ENCODE measurements around the gene IPP.
"Not testable (repeated sequence)": the region's sequence is repeated elsewhere in the genome, so short reads cannot be mapped to it uniquely, and the experiment has no call there.

IPP gene

GRCh38 chr1:45750298-45751038, at the start of gene IPP:
IPP (minus strand) TSS chr1:45750653; CDS start chr1:45746411, 4,242 bp downstream.
- peak; percentile 99 for DNase-seq

GRCh38 chr1:45796946-45797345, 46.5 kb upstream of the IPP start:
- DNase-seq, result no peak

GRCh38 chr1:45796381-45796780, 45.9 kb upstream of the IPP start:
- no peak for DNase-seq

DNA sequence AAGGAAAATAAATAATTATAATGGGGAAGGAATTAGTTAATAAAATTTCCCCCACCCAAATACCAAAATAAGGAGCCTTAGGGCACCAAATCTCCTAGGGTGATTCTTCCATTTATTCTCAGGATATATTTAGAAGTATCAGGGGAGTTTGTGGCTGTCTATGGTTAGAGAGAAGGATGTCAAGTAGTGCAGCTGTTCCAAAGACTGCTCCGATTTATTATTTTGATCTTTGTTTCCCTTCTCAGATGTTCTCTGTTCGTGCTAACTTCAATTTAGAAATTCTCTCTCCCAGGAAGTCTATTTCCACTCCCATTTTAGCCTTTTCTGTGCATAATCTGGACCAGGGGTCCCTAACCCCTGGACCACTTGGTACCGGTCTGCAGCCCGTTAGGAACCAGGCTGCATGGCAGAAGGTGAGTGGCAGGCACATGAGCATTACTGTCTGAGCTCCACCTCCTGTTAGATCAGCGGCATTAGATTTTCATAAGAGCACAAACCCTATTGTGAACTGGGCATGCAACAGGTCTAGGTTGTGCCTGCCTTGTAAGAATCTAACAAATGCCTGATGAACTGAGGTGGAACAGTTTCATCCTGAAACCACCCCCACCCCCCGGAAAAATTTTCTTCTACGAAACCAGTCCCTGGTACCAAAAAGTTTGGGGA, 43.6 kb upstream of the IPP start:
- no peak for DNase-seq

DNA sequence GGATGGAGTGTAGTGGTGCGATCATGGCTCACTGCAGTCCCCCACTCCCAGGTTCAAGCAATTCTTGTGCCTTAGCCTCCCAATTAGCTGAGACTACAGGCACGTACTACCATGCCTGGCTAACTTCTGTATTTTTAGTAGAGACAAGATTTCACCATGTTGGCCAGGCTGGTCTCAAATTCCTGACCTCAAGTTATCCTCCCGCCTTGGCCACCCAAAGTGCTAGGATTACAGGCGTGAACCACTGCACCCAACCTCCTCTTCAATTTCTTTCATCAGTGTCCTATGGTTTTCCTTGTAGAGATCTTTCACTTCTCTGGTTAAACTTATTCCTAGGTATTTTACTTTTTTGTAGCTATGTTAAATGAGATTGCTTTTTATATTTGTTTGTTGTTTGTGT, 42.3 kb upstream of the IPP start:
- no peak for DNase-seq

- no peak for DNase-seq
Observed at GRCh38 chr1:45789601-45790000, 39.1 kb upstream of the IPP start.

DNA sequence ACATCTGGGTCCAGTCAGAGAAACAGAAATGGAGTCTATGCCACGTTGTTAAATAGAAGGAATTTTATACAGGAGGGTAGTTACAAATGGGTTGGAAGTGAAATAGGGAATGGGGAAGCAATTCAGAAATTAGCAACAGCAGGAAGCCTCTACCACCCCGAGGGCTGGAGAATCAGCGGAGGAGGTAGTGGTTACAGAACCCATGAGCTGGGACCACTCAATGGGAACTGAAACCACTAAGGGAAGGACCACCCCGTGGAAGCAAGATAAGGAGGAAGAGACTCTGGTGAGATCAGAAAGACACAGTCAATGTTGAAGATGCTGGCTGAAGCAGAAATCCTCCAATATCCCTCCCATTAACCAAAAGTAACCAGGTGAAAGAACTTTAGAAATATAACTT, 37.5 kb upstream of the IPP start:
- DNase-seq, result no peak

- peak; percentile 34 for DNase-seq
Observed at GRCh38 chr1:45785583-45785982, 35.1 kb upstream of the IPP start.

DNA sequence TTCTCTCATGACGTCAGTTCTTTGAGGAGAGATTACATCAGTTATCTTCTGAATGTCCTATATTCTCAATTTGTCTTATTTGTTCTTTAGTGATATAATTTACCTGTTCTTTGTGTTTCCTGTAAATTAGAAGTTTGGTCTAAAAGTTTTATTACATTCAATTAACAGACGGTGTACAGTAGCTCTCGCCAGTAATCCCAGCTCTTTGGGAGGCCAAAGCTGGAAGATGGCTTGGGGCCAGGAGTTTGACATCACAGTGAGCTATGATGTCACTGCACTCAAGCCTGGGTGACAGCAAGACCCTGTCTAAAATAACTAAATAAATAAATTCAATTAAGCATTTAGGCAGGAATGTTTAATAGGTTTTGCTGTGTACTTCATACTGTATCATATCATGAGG, 25.3 kb upstream of the IPP start:
- DNase-seq, result no peak

- no peak for DNase-seq
Observed at GRCh38 chr1:45772971-45773370, 22.5 kb upstream of the IPP start.

DNA sequence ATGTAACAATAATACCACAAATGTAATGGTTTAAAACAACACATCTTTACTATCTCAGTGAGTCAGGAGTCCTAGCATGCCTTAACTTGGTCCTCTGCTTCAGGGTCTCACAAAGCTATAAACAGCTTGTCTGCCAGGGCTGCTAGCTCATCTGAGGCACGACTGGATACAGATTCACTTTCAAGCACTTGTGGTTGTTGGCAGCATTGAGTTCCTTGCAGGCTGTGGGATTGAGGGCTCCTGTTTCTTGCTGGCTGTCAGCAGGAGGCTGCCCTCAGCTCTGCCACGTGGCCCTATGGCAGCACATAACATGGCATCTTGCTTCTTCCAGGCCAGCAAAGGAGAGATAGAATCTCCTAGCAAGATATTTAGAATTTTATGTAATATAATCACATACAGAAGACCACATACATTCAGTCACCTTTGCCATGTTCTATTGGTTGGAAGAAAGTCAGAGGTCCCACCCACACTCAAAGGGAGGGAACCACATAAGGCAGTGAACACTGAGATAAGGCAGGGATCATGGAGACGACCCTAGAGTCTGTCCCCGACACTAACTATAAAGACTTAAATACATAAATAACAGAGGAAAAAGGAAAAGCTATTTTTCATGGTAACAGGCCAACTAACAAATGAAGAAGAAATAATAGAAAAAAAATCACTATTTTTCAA, 18.9 kb upstream of the IPP start:
- peak; percentile 39 for DNase-seq

- DNase-seq, result no peak
Observed at GRCh38 chr1:45767035-45767434, 16.6 kb upstream of the IPP start.

- DNase-seq, result no peak
Observed at GRCh38 chr1:45765999-45766792, 15.7 kb upstream of the IPP start.

DNA sequence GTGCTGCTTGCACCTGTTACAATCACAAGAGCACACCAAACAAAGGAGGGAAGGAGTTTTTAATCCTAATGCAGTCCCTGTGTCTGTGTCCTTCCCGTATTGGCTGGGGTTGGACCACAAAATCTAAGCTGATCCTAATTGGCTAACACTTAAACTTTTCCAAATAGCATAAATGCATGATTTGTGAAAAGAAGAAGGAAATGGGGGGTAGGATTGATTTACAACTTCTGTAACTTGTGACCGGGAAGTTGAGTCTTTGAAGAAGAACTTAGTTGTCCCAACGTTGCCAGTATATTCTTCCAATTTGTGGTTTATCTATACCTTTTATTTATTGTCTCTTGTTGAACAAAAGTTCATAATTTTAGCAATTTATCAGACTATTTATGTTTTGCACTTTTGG, 11.8 kb upstream of the IPP start:
- no peak for DNase-seq

- DNase-seq, result no peak
Observed at GRCh38 chr1:45755697-45756096, 5.2 kb upstream of the IPP start.

GRCh38 chr1:45753248-45754037, 3.0 kb upstream of the IPP start:
- DNase-seq, result no peak

DNA sequence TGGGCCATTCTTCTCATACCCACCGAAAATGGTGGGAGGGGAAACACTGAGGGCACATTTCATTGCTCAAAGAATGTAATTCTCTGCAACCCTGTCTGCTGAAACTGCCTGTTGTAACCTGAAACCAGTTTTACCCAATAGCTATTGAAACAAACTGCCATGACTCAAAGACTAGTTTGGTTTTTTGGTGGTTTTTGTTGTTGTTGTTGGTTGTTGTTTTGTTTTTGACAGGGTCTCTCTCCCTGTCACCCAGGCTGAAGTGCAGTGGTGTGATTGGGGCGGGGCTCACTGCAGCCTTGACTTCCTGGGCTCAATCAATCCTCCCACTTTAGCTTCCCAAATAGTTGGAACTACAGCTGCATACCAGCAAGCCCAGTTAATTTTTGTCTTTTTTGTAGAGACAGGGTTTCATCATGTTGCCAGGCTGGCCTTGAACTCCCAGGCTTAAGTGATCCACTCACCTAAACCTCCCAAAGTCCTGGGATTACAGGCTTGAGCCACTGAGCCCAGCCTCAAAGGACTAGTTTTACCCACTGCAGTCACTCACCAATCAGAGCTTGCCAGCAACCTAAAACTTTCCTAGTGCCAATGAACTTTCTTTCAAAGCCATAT, 2.1 kb upstream of the IPP start:
- DNase-seq, result no peak

- DNase-seq, result no peak
Observed at GRCh38 chr1:45752014-45752413, 1.6 kb upstream of the IPP start.

GRCh38 chr1:45751039-45751838, 786 bp upstream of the IPP start:
- DNase-seq, result not testable (repeated sequence)

- DNase-seq, result no peak
Observed at GRCh38 chr1:45746922-45747321, 3.5 kb downstream of the IPP start.

DNA sequence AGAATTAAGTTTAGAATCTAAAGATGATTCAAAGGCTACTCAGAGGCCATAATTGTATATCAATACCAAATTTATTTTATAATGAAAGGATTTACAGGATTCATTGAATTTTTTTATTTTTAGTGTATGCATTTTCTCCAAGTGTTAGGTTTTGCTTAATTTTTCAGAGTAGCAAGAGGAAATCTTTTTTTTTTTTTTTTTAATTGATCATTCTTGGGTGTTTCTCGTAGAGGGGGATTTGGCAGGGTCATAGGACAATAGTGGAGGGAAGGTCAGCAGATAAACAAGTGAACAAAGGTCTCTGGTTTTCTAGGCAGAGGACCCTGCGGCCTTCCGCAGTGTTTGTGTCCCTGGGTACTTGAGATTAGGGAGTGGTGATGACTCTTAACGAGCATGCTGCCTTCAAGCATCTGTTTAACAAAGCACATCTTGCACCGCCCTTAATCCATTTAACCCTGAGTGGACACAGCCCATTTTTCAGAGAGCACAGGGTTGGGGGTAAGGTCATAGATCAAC, 10.8 kb downstream of the IPP start:
- DNase-seq, result not testable (repeated sequence)
